Activated T-cell treated with anti-CD3 and anti-CD28 coated beads, Interleukin-2, amount 50 U/mL, for 72 hours (primary cell): Measurements from ENCODE around the gene TPM3. TPM values are rescaled to one million over a fixed set of nuclear protein-coding genes. Genes with fewer than 3 reads are reported as not detected.
"Not testable (repeated sequence)": the region's sequence is repeated elsewhere in the genome, so short reads cannot be mapped to it uniquely, and the experiment has no call there.

Experiments used
- ATAC-seq, 2 donors: fragments of 150-1000 bp; cut with Tn5 transposase; replicated peaks in 1 of 2; 2 replicates each; pipeline ENCODE4 v1.10.0; 2021; ENCODE audit warnings: moderate library complexity in 2 of 2, mild to moderate bottlenecking in 1 of 2
- DNase-seq, 2 donors: peaks; one replicate each; pipeline ENCODE4 v3.0.0; 2021 to 2022; ENCODE audit warnings: mixed read lengths in 1 of 2
- H3K27ac Mint-ChIP-seq: one replicate; pipeline ENCODE4 v1.8.0; 2022; ENCODE audit warnings: mild to moderate bottlenecking, moderate library complexity, mixed read lengths
- H3K27me3 Mint-ChIP-seq: one replicate; pipeline ENCODE4 v1.8.0; 2022; ENCODE audit warnings: low read depth, mixed read lengths
- H3K36me3 Mint-ChIP-seq, 2 donors: one replicate each; pipeline ENCODE4 v1.8.0; 2022; ENCODE audit warnings: mixed read lengths in 2 of 2, mild to moderate bottlenecking in 1 of 2; ENCODE audit not compliant: insufficient read depth in 2 of 2
- H3K4me1 Mint-ChIP-seq: one replicate; pipeline ENCODE4 v1.8.0; 2022; ENCODE audit warnings: low read depth, mixed read lengths
- H3K4me3 Mint-ChIP-seq, 2 donors: one replicate each; pipeline ENCODE4 v1.8.0; 2022; ENCODE audit warnings: mild to moderate bottlenecking in 2 of 2, mixed read lengths in 2 of 2, moderate library complexity in 2 of 2
- H3K9me3 Mint-ChIP-seq, 2 donors: one replicate each; pipeline ENCODE4 v1.8.0; 2022; ENCODE audit warnings: mixed read lengths in 2 of 2
- total RNA-seq, 2 donors: library from RNA; stranded (reverse); gene quantifications; one replicate each; pipeline ENCODE4 v1.2.3, GENCODE V29; 2022

The TPM3 gene
- total RNA-seq: 100 to 1,000 TPM; 456 to 468 TPM

DNA sequence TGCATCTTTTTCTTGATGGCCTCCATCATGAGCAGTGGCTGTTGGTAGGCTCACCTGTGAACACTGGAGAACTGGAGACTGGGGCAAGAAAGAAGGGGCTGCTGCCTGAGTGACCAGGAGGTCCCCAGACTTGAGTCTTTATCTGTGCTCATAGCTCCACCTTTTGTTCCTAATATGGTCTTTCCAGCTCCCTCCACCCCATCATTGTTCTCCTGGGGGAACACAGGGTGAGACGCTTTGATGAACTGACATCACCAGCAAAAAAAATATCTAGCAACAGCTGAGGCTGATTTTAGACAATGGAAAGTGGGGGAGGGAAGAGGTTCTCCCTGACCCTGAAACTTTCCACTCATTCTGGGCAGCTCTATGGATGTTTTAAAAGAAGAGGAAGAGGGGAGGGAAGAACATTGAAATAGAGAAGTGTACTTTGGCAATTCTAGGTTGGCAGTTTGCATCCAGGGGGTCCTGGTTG, at the start of gene TPM3:
Gene TPM3 (minus strand): TSS at position 111 of the 472 bp plus-strand sequence. CDS start 82 bp downstream, at position 29.
- DNase-seq (no peak), ATAC-seq (no peak)
- Mint-ChIP-seq H3K27ac (no peak within 1 kb of the TSS), H3K9me3 (no peaks in the 10 kb centered on the region), H3K36me3 (no peaks in the 10 kb centered on the region), H3K4me1 (peaks cover 8% of the 10 kb centered on the region), H3K27me3 (peaks cover 34% of the 10 kb centered on the region), H3K4me3 (no peak within 1 kb of the TSS)

DNA sequence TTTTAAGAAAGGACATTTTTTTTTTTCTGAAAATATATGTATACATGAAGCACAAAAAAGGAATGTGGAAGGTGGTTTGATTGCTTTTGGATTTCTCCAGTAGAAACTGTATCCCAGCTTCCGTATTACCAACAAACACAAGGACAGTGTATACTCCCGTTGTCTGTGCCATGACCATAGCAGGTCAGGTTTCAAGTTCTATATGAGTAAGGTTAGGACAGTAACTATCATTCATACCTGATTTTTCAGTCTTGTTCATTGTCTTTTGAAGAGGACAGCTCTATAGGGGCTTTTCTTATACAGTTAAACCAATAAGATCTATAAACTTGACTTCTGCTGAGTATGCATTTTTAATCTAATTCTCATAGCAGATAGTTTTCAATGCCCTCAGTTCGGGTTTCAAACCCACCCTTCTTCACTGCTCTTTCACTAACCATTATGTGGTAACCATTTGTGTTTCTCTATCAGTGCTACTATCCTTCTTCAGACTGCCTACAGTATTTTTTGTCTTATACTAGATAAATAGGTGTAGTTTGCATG, 48.5 kb upstream of the TPM3 start:
- Mint-ChIP-seq H3K4me1 (peaks cover 49% of the 10 kb centered on the region), H3K4me3 (peak overlapping the region in 1 of 2 donors; percentile 49), H3K27ac (peak overlapping the region; percentile 62), H3K27me3 (no peaks in the 10 kb centered on the region), H3K9me3 (no peaks in the 10 kb centered on the region), H3K36me3 (peaks cover 21 to 66% of the 10 kb centered on the region in 2 donors)
- no peak for DNase-seq
- ATAC-seq: peak; percentile 34 to 77

DNA sequence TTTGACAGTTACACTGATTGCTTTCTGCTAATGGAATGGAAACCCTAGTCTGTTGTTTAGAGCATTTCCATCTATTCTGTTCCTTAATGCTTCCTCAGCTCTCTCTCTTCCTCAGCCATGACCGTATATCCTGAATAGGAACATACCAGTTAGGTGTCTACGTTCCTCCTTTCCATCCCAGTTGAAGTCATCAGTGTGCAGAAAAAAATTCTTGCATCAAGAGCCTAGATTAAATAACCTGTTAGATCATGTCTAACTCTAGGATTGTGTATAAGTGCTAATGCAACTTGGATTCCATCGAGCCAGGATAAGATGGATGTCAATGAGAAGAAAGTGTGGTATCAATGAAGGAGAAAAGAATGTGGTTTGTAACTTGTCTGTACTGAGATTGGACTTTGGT, 47.6 kb upstream of the TPM3 start:
- H3K27ac Mint-ChIP-seq: peak overlapping the region; percentile 81
- H3K36me3 Mint-ChIP-seq: peaks cover 21 to 64% of the 10 kb centered on the region in 2 donors
- H3K4me1 Mint-ChIP-seq: peaks cover 49% of the 10 kb centered on the region
- DNase-seq: no peak
- H3K27me3 Mint-ChIP-seq: no peaks in the 10 kb centered on the region
- H3K9me3 Mint-ChIP-seq: no peaks in the 10 kb centered on the region
- H3K4me3 Mint-ChIP-seq: no peak overlapping the region
- ATAC-seq: no peak

DNA sequence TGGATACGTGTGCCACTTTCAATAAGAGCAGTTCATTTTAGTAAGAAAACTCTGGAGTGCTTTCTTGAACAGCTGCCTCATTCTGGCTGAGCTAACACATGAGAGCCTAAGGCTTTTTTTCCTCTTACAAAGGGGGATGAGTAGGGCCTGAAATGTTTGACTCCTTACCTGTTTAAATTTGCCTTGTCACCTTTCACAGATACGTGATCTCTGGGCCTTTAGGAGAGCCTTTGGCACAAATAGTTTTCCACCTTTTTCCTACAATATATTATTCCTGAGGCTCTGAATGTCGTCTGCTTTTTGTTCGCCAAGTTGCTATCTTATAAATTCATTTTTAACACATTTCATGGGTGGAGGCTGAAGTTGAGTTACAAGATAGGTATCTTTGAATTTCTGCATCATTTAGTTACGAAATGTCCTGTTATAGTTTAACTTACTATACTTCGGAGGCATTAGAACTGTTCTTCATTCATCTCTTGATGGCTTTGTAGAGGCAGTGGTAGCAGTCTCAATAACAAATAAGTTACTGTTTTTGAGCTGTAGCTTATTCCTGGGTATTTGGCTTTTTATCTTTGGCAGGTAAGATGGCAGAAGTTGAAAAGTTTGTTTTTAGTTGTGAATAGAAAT, 46.1 kb upstream of the TPM3 start:
- Mint-ChIP-seq H3K27ac (peak overlapping the region; percentile 71), H3K4me1 (peaks cover 39% of the 10 kb centered on the region), H3K27me3 (no peaks in the 10 kb centered on the region), H3K4me3 (no peak overlapping the region), H3K36me3 (peaks cover 17 to 57% of the 10 kb centered on the region in 2 donors), H3K9me3 (no peaks in the 10 kb centered on the region)
- DNase-seq: no peak
- no peak for ATAC-seq

DNA sequence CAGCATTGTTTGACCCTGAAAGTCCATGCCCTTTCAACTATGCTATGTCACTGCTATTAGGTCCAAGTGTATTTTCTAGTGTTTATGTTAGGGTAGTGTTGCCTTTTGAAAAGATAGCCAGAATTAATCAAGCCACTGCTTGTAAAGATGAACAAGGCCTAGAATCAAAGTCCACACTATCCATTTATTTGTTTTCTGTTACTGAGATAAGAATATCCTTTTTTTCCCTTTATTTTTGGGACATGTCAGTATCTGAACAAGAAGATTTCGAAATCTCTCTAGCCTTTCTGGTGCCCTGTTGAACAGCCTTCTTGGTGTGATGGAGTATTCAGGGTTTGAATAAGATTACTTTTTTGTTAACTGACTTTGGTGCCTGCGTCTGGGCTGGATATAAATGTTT, 45.5 kb upstream of the TPM3 start:
- Mint-ChIP-seq H3K4me1 (peaks cover 33% of the 10 kb centered on the region), H3K9me3 (no peaks in the 10 kb centered on the region), H3K27ac (peak overlapping the region; percentile 71), H3K27me3 (no peaks in the 10 kb centered on the region), H3K4me3 (no peak overlapping the region), H3K36me3 (peaks cover 16 to 52% of the 10 kb centered on the region in 2 donors)
- no peak for DNase-seq
- ATAC-seq: no peak

DNA sequence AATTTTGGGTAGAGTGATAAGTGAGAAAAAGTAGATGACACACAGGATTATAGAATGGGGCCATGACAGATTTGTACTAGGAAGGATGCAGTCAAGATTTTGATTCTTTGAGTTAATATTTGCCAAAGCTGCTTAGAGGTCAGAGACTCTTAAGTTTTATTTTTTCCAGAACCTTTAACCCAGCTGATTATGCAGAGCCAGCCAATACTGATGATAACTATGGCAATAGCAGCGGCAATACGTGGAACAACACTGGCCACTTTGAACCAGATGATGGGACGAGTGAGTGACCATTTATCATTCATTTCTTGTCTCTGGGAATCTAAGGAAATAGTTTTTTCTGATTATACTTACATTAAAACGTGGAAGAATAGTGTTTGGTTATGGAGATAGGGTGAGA, 45.0 kb upstream of the TPM3 start:
- Mint-ChIP-seq H3K9me3 (no peaks in the 10 kb centered on the region), H3K36me3 (peaks cover 16 to 52% of the 10 kb centered on the region in 2 donors), H3K27me3 (no peaks in the 10 kb centered on the region), H3K4me1 (peaks cover 27% of the 10 kb centered on the region), H3K4me3 (no peak overlapping the region), H3K27ac (peak overlapping the region; percentile 56)
- DNase-seq: no peak
- ATAC-seq: no peak

DNA sequence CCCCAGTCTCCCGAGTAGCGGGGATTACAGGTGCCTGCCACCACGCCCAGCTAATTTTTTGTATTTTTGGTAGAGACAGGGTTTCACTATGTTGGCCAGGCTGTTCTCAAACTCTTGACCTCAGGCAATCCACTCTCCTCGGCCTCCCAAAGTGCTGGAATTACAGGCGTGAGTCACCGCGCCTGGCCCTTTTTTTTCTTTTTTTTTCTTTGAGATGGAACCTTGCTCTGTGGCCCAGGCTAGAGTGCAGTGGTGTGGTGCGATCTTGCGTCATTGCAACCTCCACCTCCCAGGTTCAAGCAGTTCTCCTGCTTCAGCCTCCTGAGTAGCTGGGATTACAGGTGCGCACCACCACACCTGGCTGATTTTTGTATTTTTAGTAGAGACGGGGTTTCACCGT, 41.2 kb upstream of the TPM3 start:
- not testable (repeated sequence) for H3K9me3 Mint-ChIP-seq, H3K27me3 Mint-ChIP-seq, ATAC-seq, H3K4me3 Mint-ChIP-seq, DNase-seq, H3K4me1 Mint-ChIP-seq, H3K27ac Mint-ChIP-seq
- H3K36me3 Mint-ChIP-seq: peaks cover 10 to 57% of the 10 kb centered on the region in 2 donors

DNA sequence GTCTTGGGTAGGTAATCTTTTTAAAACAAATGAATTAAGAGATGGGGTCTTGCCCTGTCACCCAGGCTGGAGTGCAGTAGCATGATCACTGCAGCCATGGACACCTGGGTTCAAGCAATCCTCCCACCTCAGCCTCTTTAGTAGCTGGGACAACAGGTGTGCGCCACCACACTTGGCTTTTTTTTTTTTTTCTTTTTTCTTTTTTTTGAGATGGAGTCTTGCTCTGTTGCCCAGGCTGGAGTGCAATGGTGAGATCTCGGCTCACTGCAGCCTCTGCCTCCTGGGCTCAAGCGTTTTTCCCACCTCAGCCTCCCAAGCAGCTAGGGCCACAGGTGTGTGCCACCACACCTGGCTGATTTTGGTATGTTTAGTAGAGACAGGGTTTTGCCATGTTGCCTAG, 39.2 kb upstream of the TPM3 start:
- H3K27ac Mint-ChIP-seq, H3K27me3 Mint-ChIP-seq, H3K4me3 Mint-ChIP-seq, ATAC-seq, H3K9me3 Mint-ChIP-seq, DNase-seq: not testable (repeated sequence)
- H3K4me1 Mint-ChIP-seq: peaks cover 11% of the 10 kb centered on the region
- H3K36me3 Mint-ChIP-seq: peaks cover 11 to 57% of the 10 kb centered on the region in 2 donors

DNA sequence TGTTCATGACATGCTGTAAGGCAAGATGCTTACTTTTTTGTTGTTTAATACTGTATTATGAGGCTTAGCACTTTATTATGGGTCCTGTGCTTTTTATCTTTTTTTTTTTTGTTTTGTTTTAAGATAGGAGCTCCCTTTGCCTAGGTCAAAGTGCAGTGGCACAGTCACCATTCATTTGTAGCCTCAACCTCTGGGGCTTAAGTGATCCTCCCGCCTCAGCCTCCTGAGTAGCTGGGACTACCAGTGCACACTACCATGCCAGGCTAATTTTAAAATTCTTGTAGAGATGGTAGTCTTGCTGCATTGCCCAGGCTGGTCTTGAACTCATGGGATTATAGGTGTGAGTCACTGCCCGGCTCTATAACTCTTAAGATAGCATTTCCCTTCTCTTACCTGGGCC, 33.5 kb upstream of the TPM3 start:
- Mint-ChIP-seq H3K36me3 (peaks cover 27 to 49% of the 10 kb centered on the region in 2 donors), H3K4me3 (no peak overlapping the region), H3K27me3 (no peaks in the 10 kb centered on the region), H3K4me1 (peaks cover 52% of the 10 kb centered on the region), H3K27ac (peak overlapping the region; percentile 50), H3K9me3 (peaks cover 0 to 2% of the 10 kb centered on the region in 2 donors)
- no peak for DNase-seq
- ATAC-seq: no peak

DNA sequence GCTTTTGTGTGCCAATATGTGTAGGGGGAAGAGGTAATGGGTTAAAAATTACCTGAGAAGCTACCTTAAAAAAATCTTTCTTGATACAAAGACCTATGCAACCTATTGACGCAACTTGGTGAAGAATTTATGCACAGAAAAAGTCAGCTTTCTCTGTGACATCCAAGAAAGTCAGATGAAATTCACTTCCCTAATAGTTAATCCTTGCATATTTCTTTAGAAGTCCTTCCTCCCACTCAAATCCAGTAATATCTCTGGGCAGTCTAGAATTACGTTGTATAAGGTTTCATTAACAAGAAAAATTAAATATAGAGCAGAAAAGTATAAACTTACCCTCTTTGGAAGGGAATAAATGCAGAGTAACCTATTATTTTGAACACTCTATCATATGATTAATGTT, 31.7 kb upstream of the TPM3 start:
- Mint-ChIP-seq H3K36me3 (peaks cover 34 to 52% of the 10 kb centered on the region in 2 donors), H3K4me1 (peaks cover 61% of the 10 kb centered on the region), H3K4me3 (peak overlapping the region; percentile 88 to 100), H3K27ac (peak overlapping the region; percentile 99), H3K9me3 (peaks cover 0 to 2% of the 10 kb centered on the region in 2 donors), H3K27me3 (no peaks in the 10 kb centered on the region)
- no peak for ATAC-seq
- no peak for DNase-seq

DNA sequence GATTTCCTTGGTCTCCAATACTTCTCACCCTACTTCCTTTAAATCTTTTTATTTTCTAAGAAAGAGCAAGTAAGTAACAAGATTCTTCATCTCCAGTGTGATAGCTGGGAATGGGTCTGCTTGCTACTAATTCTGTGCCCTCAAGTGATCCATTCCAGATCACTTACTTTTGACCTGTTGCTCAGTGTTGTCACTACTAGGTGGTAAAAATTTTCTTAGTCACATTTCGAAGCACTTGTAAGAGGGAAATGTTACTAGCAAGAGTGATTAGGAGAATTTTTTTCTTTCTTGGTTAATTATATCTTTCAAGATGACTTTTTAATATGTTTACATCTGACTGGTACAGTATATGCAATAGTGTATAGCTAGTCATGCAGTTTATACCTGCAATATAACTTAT, 31.0 kb upstream of the TPM3 start:
- ATAC-seq (no peak), DNase-seq (no peak)
- Mint-ChIP-seq H3K27me3 (no peaks in the 10 kb centered on the region), H3K9me3 (peaks cover 0 to 2% of the 10 kb centered on the region in 2 donors), H3K4me1 (peaks cover 68% of the 10 kb centered on the region), H3K36me3 (peaks cover 38 to 52% of the 10 kb centered on the region in 2 donors), H3K4me3 (peak overlapping the region; percentile 88 to 100), H3K27ac (peak overlapping the region; percentile 99)

DNA sequence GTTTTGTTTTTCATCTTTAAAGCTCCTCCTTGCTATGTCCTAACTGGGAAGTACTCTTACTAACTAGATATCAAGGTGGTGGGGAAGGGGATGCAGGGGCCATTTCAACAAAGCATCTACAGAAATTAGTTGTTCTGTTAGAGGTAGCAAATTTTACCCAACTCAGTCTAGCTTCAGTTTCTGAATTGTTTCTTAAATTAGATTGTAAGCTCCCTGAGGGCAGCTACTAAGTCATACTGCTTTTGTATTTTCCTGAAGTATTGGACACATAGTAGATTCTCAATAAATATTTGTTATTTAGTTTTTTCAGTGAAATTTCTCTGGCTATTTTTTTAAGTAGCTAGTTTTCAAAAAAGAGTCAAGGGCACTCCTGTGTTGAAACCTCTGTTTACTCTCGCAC, 30.6 kb upstream of the TPM3 start:
- Mint-ChIP-seq H3K27me3 (no peaks in the 10 kb centered on the region), H3K9me3 (peaks cover 0 to 2% of the 10 kb centered on the region in 2 donors), H3K4me1 (peaks cover 72% of the 10 kb centered on the region), H3K27ac (peak overlapping the region; percentile 99), H3K36me3 (peaks cover 36 to 50% of the 10 kb centered on the region in 2 donors), H3K4me3 (peak overlapping the region; percentile 88 to 100)
- ATAC-seq (no peak), DNase-seq (no peak)

DNA sequence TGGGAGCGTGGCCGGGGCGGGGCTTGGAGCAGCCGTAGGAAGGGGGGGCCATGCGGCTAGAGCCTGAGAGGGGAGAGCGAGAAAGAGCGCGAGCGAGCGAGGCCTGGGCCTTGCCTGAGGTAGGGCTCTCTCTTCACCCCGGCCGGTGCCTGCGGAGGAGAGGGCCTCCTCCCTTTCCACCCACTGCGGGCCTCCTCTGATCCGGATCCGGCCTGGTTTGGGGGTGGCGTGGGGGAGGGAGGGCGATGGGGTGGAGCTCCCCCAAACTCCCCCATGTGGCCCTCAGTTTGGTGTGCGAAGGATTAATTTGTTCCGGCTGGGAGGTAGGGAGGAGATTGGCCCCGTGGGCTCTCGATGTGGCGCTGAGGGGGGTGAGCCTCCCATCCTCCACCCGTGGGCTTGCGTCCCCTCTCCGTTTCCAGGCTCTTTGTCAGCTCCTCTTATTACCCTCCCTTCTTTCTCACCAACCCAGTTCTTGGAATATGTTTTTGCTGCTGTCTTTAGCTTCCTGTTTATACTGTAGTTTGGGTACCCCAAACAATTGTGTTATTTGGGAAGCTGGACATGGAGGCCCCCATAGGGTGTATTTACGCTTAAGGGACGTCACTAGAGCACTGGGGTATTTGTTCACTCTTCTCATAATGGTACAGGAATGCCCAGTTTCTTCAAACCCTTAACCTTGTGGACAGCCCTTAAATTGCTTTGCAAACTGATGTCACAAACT, 29.5 kb upstream of the TPM3 start:
- peaks cover 75% of the 10 kb centered on the region for H3K4me1 Mint-ChIP-seq
- H3K9me3 Mint-ChIP-seq: peaks cover 0 to 2% of the 10 kb centered on the region in 2 donors
- peak overlapping the region; percentile 99 for H3K27ac Mint-ChIP-seq
- DNase-seq: peak; percentile 65 to 73
- peak overlapping the region; percentile 88 to 100 for H3K4me3 Mint-ChIP-seq
- peak; percentile 39 to 43 for ATAC-seq
- peaks cover 35 to 40% of the 10 kb centered on the region in 2 donors for H3K36me3 Mint-ChIP-seq
- no peaks in the 10 kb centered on the region for H3K27me3 Mint-ChIP-seq
